Activated CD8-positive, alpha-beta memory T cell treated with anti-CD3 and anti-CD28 coated beads, Interleukin-2, amount 50 U/mL, for 24 hours (primary cell): ENCODE results near the gene ZNF8.
"Not testable (repeated sequence)": the region's sequence is repeated elsewhere in the genome, so short reads cannot be mapped to it uniquely, and the experiment has no call there.

Source experiments
- DNase-seq: peaks from one replicate; pipeline ENCODE4 v3.0.0-alpha.2; 2020; ENCODE audit errors: extremely low read depth

ZNF8 gene

GRCh38 chr19:58278541-58279041 lies at the start of gene ZNF8:
Gene ZNF8 (plus strand): TSS chr19:58278955. CDS start chr19:58279082, 127 bp downstream.
- peak; percentile 94 for DNase-seq

- DNase-seq = no peak
Observed at GRCh38 chr19:58229255-58229639, 49.5 kb upstream of the ZNF8 start.

GRCh38 chr19:58237324-58237723 lies 41.4 kb upstream of the ZNF8 start:
- no peak for DNase-seq

- DNase-seq = no peak
Observed at GRCh38 chr19:58243351-58243750, 35.4 kb upstream of the ZNF8 start.

GRCh38 chr19:58248886-58249285 lies 29.9 kb upstream of the ZNF8 start:
- no peak for DNase-seq

GRCh38 chr19:58252102-58252685 lies 26.6 kb upstream of the ZNF8 start:
- DNase-seq = no peak

GRCh38 chr19:58258259-58258658 lies 20.5 kb upstream of the ZNF8 start:
- not testable (repeated sequence) for DNase-seq

GRCh38 chr19:58261600-58261967 lies 17.2 kb upstream of the ZNF8 start:
- DNase-seq = no peak

GRCh38 chr19:58261968-58262921 lies 16.5 kb upstream of the ZNF8 start:
- no peak for DNase-seq

GRCh38 chr19:58262922-58263296 lies 15.8 kb upstream of the ZNF8 start:
- no peak for DNase-seq

- DNase-seq = no peak
Observed at GRCh38 chr19:58265100-58265499, 13.7 kb upstream of the ZNF8 start.

- no peak for DNase-seq
Observed at GRCh38 chr19:58268344-58268743, 10.4 kb upstream of the ZNF8 start.

- no peak for DNase-seq
Observed at GRCh38 chr19:58274771-58275201, 4.0 kb upstream of the ZNF8 start.

GRCh38 chr19:58275564-58275963 lies 3.2 kb upstream of the ZNF8 start:
- DNase-seq = no peak

GRCh38 chr19:58277197-58277596 lies 1.6 kb upstream of the ZNF8 start:
- DNase-seq = no peak

GRCh38 chr19:58277748-58278540 lies 811 bp upstream of the ZNF8 start:
- DNase-seq = no peak

GRCh38 chr19:58279042-58279924 lies 528 bp downstream of the ZNF8 start:
- peak; percentile 3 for DNase-seq

- DNase-seq = no peak
Observed at GRCh38 chr19:58279925-58280316, 1.2 kb downstream of the ZNF8 start.

GRCh38 chr19:58284199-58284598 lies 5.4 kb downstream of the ZNF8 start:
- no peak for DNase-seq

GRCh38 chr19:58291943-58292342 lies 13.2 kb downstream of the ZNF8 start:
- DNase-seq = no peak

GRCh38 chr19:58294743-58295374 lies 16.1 kb downstream of the ZNF8 start:
- no peak for DNase-seq
